IMR-90 (cell line): ENCODE results near the gene PRKAG2. TPM values are rescaled to one million over a fixed set of nuclear protein-coding genes. Genes with fewer than 3 reads are reported as not detected.

Source experiments
- ATAC-seq: fragments of 200-7000 bp; cut with Tn5 transposase; 2 replicates; pipeline ENCODE4 v1.9.1; 2020; ENCODE audit warnings: low read depth, mild to moderate bottlenecking, moderate library complexity
- BruUV-seq: library from RNA; stranded (reverse); fragments of 400-500 nt; replicated peaks from 2 replicates; lab custom pipeline; 2021; lab: Mats Ljungman, UMichigan
- CTCF ChIA-PET: fragments of 300-600 bp; formaldehyde crosslinking; extraction: SDS; loops from one replicate; lab custom pipeline; 2021; ENCODE audit warnings: antibody characterized with exemption; lab: Yijun Ruan, JAX
- POLR2A ChIA-PET: fragments of 300-600 bp; sonication (Branson Sonifier 250); formaldehyde crosslinking; loops from one replicate; lab custom pipeline; 2022; ENCODE audit warnings: antibody characterized with exemption; ENCODE audit not compliant: unreplicated experiment; lab: Charles Lee
- DNase-seq: peaks from one replicate; pipeline ENCODE4 v3.0.0; 2013
- H2AFZ ChIP-seq: replicated peaks from 2 replicates; pipeline ENCODE3; 2013; ENCODE audit warnings: low read length, mild to moderate bottlenecking; ENCODE audit not compliant: poor library complexity
- H2AK5ac ChIP-seq: 2 replicates; pipeline ENCODE4 v1.6.1; 2013; ENCODE audit warnings: low read depth, low read length, inconsistent platforms
- H2AK9ac ChIP-seq: replicated peaks from 2 replicates; pipeline ENCODE3; 2013; ENCODE audit warnings: mild to moderate bottlenecking, low read depth, low read length, moderate library complexity; ENCODE audit not compliant: poor library complexity
- H2BK120ac ChIP-seq: 2 replicates; pipeline ENCODE4 v1.6.1; 2013; ENCODE audit warnings: low read depth, low read length, inconsistent platforms
- H2BK15ac ChIP-seq: 3 replicates; pipeline ENCODE4 v1.6.1; 2013; ENCODE audit warnings: low read depth, low read length, inconsistent platforms
- H2BK20ac ChIP-seq: 2 replicates; pipeline ENCODE4 v1.6.1; 2013; ENCODE audit warnings: low read depth, mild to moderate bottlenecking, inconsistent platforms, low read length, moderate library complexity
- H2BK5ac ChIP-seq: 2 replicates; pipeline ENCODE4 v1.6.1; 2013; ENCODE audit warnings: mild to moderate bottlenecking, low read depth, low read length, inconsistent platforms; ENCODE audit not compliant: poor library complexity, severe bottlenecking
- H3K14ac ChIP-seq: replicated peaks from 2 replicates; pipeline ENCODE4 v1.6.1; 2013; ENCODE audit warnings: low read depth, low read length, inconsistent platforms
- H3K18ac ChIP-seq: 2 replicates; pipeline ENCODE4 v1.6.1; 2013; ENCODE audit warnings: low read depth, low read length, control low read depth
- H3K23ac ChIP-seq: 2 replicates; pipeline ENCODE4 v1.6.1; 2013; ENCODE audit warnings: low read depth, low read length, inconsistent platforms
- H3K27ac ChIP-seq: 2 replicates; pipeline ENCODE4 v1.5.1; 2013; ENCODE audit warnings: mild to moderate bottlenecking, control low read depth, low read length; ENCODE audit not compliant: insufficient read depth
- H3K27me3 ChIP-seq: 2 replicates; pipeline ENCODE4 v1.6.1; 2013; ENCODE audit warnings: low read length; ENCODE audit not compliant: control insufficient read depth, insufficient read depth
- H3K36me3 ChIP-seq: 2 replicates; pipeline ENCODE4 v1.6.1; 2013; ENCODE audit warnings: low read length, mixed read lengths; ENCODE audit not compliant: control insufficient read depth, insufficient read depth
- H3K4ac ChIP-seq: 2 replicates; pipeline ENCODE4 v1.6.1; 2013; ENCODE audit warnings: low read depth, low read length, inconsistent platforms
- H3K4me1 ChIP-seq: 2 replicates; pipeline ENCODE4 v1.6.1; 2013; ENCODE audit warnings: low read length, mixed read lengths; ENCODE audit not compliant: control insufficient read depth, insufficient read depth
- H3K4me2 ChIP-seq: 2 replicates; pipeline ENCODE4 v1.6.1; 2013; ENCODE audit warnings: low read depth, mild to moderate bottlenecking, control low read depth, low read length, moderate library complexity
- H3K4me3 ChIP-seq: 2 replicates; pipeline ENCODE4 v1.5.1; 2013; ENCODE audit warnings: low read depth, mild to moderate bottlenecking, control low read depth, low read length, moderate library complexity; ENCODE audit not compliant: insufficient read depth
- H3K56ac ChIP-seq: 2 replicates; pipeline ENCODE4 v1.6.1; 2013; ENCODE audit warnings: low read length, inconsistent platforms; ENCODE audit not compliant: insufficient read depth; ENCODE audit errors: extremely low read depth
- H3K79me1 ChIP-seq, 2 experiments: 2 replicates each; pipeline ENCODE4 v1.6.1; 2013; ENCODE audit warnings: low read length in 2 of 2, inconsistent platforms in 1 of 2, low read depth in 1 of 2
- H3K9ac ChIP-seq: 2 replicates; pipeline ENCODE4 v1.6.1; 2013; ENCODE audit warnings: low read depth, low read length, control low read depth
- H3K9me1 ChIP-seq: 2 replicates; pipeline ENCODE4 v1.6.1; 2013; ENCODE audit warnings: low read length, inconsistent platforms; ENCODE audit not compliant: insufficient read depth
- H3K9me3 ChIP-seq: 2 replicates; pipeline ENCODE4 v1.6.1; 2013; ENCODE audit warnings: low read length; ENCODE audit not compliant: control insufficient read depth, insufficient read depth
- H4K20me1 ChIP-seq: 2 replicates; pipeline ENCODE4 v1.6.1; 2013; ENCODE audit warnings: low read length, inconsistent platforms; ENCODE audit not compliant: insufficient read depth
- H4K5ac ChIP-seq: 2 replicates; pipeline ENCODE4 v1.6.1; 2013; ENCODE audit warnings: mild to moderate bottlenecking, low read depth, low read length, control low read depth
- H4K8ac ChIP-seq, 2 experiments: 2 replicates each; pipeline ENCODE4 v1.6.1; 2013; ENCODE audit warnings: low read depth in 2 of 2, low read length in 2 of 2, control low read depth in 1 of 2, inconsistent platforms in 1 of 2
- H4K91ac ChIP-seq: 2 replicates; pipeline ENCODE4 v1.6.1; 2013; ENCODE audit warnings: low read depth, low read length, inconsistent platforms; ENCODE audit not compliant: insufficient read depth
- CEBPB ChIP-seq: IDR thresholded peaks from 2 replicates; pipeline ENCODE4 v1.6.1; 2012; ENCODE audit warnings: low read depth, low read length, improper control_type of control experiment
- USF2 ChIP-seq: fragments of 150-350 bp; IDR thresholded peaks from 2 replicates; pipeline ENCODE4 v1.6.1; 2017; ENCODE audit warnings: mild to moderate bottlenecking, antibody characterized with exemption, low read length, low read depth
- WGBS, 2 experiments: methylation state at CpG; one replicate each; pipeline versions ENCODE4 v1.1.5 to v1.1.7; 2013; ENCODE audit warnings: missing lambda C conversion rate in 2 of 2; ENCODE audit not compliant: insufficient read length in 1 of 2; ENCODE audit errors: extremely low coverage in 2 of 2; 5-methylcytosine and 5-hydroxymethylcytosine counted together
- dilution Hi-C: fragments of 300-500 bp; cut with HindIII; formaldehyde crosslinking; loops from one replicate; pipeline ENCODE4 v1.14.3; 2018; ENCODE audit warnings: low sequenced_read_pairs; ENCODE audit not compliant: unreplicated experiment
- in situ Hi-C: fragments of 300-500 bp; cut with MboI; formaldehyde crosslinking; loops from 3 replicates; pipeline ENCODE4 v1.14.3; 2019; ENCODE audit warnings: low sequenced_read_pairs, inconsistent platforms, mixed read lengths
- intact Hi-C: fragments of 100-400 bp; cut with micrococcal nuclease; formaldehyde crosslinking; loops from 2 replicates; pipeline ENCODE4 v1.10.0; 2022
- polyA plus RNA-seq, 3 experiments: library from polyadenylated mRNA; depleted of rRNA; stranded (reverse); fragments of >200 nt; gene quantifications; 2 replicates each; pipeline ENCODE4 v1.2.3, GENCODE V29; 2012; ENCODE audit warnings: low replicate concordance in 1 of 3
- total RNA-seq: library from RNA; depleted of rRNA; stranded (reverse); fragments of >200 nt; gene quantifications from 2 replicates; pipeline ENCODE4 v1.2.3, GENCODE V29; 2012

The PRKAG2 gene
- total and polyA plus RNA-seq, 2 of the 4 experiments (the other 2 are of a cell fraction) = 15.4 to 21.6 TPM

GRCh38 chr7:151699928-151700319 lies 177.0 kb downstream of the PRKAG2 start:
- Histone ChIP-seq H3K23ac (no peak overlapping the region), H4K20me1 (peaks cover 5% of the 10 kb centered on the region; the same call in 1 of the 2 replicates), H4K8ac (no peak overlapping the region), H3K9me1 (peaks cover 12% of the 10 kb centered on the region), H3K56ac (no peak overlapping the region), H2AK5ac (peak overlapping the region; percentile 68; the same call in 1 of the 2 replicates), H3K4me1 (peaks cover 12% of the 10 kb centered on the region), H3K27me3 (no peaks in the 10 kb centered on the region; the same call in 1 of the 2 replicates), H3K9me3 (no peaks in the 10 kb centered on the region), H3K9ac (no peak overlapping the region), H3K4me2 (no peak overlapping the region), H3K79me1 (peaks cover 0 to 5% of the 10 kb centered on the region in 2 experiments; a peak in 2 of 4 replicates), H3K27ac (no peak overlapping the region), H3K18ac (no peak overlapping the region), H4K5ac (no peak overlapping the region), H2BK120ac (0 out of 2 replicates have a peak overlapping the region, but pooled peaks have one; percentile 30), H3K4ac (peak overlapping the region; percentile 62), H2AFZ (no peak overlapping the region), H2AK9ac (peak overlapping the region; percentile 8), H2BK5ac (no peak overlapping the region), H3K14ac (no peak overlapping the region), H3K36me3 (no peaks in the 10 kb centered on the region), H4K91ac (peak overlapping the region; percentile 46; the same call in 1 of the 2 replicates), H3K4me3 (no peak overlapping the region), H2BK15ac (peak overlapping the region; percentile 2; the same call in 2 of the 3 replicates), H2BK20ac (no peak overlapping the region; the same call in 1 of the 2 replicates)
- in situ Hi-C loops (no loop called here), dilution Hi-C loops (no loop called here), intact Hi-C loops (loop anchor here (2.0 kb wide), 2 partner anchors 55 to 67 kb away; no protein-coding TSS in a partner anchor)
- BruUV-seq = no TSS peak
- TF ChIP-seq CEBPB (peak; percentile 77; the same call in 1 of the 2 replicates), USF2 (no peak)
- peak; percentile 39 for DNase-seq
- ChIA-PET POLR2A (no interaction called here), CTCF (no interaction called here)
- ATAC-seq = no peak
- WGBS, 2 experiments = 97% methylated on average over 4 of the region's 10 CpGs; no CpG with 5 or more reads in 1 of the 2 experiments
